Psoas muscle (tissue), 8 donors: ENCODE measurements around the gene HOXA9. TPM values are rescaled to one million over a fixed set of nuclear protein-coding genes. Genes with fewer than 3 reads are reported as not detected.

Source experiments
- ATAC-seq, 4 donors: fragments of 200-7000 bp; cut with Tn5 transposase; one replicate each; pipeline ENCODE4 v1.9.1; 2020; ENCODE audit warnings: moderate library complexity in 3 of 4, mild to moderate bottlenecking in 2 of 4
- DNase-seq, 2 donors: peaks; one replicate each; pipeline ENCODE4 v3.0.0-alpha.2; 2020
- H3K27ac ChIP-seq: fragments of 200-600 bp; one replicate; pipeline ENCODE4 v1.8.0; 2022
- H3K27me3 ChIP-seq, 3 donors: fragments of 200-600 bp in 1 of 3; one replicate each; pipeline versions ENCODE4 v1.6.1 to v1.8.0; 2013 to 2022; ENCODE audit warnings: low read length in 2 of 3, mild to moderate bottlenecking in 2 of 3, moderate library complexity in 1 of 3; ENCODE audit not compliant: insufficient read depth in 3 of 3
- H3K36me3 ChIP-seq, 2 donors: fragments of 200-600 bp in 1 of 2; one replicate each; pipeline versions ENCODE4 v1.6.1 to v1.8.0; 2013 to 2022; ENCODE audit warnings: low read depth in 1 of 2, mild to moderate bottlenecking in 1 of 2, moderate library complexity in 1 of 2; ENCODE audit not compliant: insufficient read depth in 1 of 2
- H3K4me1 ChIP-seq: fragments of 200-600 bp; one replicate; pipeline ENCODE4 v1.8.0; 2022
- H3K4me3 ChIP-seq: fragments of 200-600 bp; one replicate; pipeline ENCODE4 v1.8.0; 2022; ENCODE audit warnings: mild to moderate bottlenecking
- H3K9me3 ChIP-seq: fragments of 200-600 bp; one replicate; pipeline ENCODE4 v1.8.0; 2022
- CTCF ChIP-seq: fragments of 200-600 bp; IDR thresholded peaks from one replicate; pipeline ENCODE4 v1.8.0; 2022; ENCODE audit warnings: antibody characterized with exemption
- WGBS, 3 donors: extraction: QIAGEN DNeasy Blood & Tissue Kit; methylation state at CpG; one replicate each; pipeline versions ENCODE4 v1.1.6 to v1.1.7; 2013; 5-methylcytosine and 5-hydroxymethylcytosine counted together
- intact Hi-C, 2 donors: fragments of 100-400 bp; cut with DNase I; formaldehyde crosslinking; loops; one replicate each; pipeline versions ENCODE4 v1.11.0 to v1.14.2; 2022
- polyA plus RNA-seq, 3 donors: library from polyadenylated mRNA; stranded (reverse); fragments of 200-250 nt; gene quantifications; one replicate each; pipeline ENCODE4 v1.2.3, GENCODE V29; 2013
- total RNA-seq, 4 donors: library from RNA; stranded (reverse); fragmentation: NEBNext Ultra II Directional in 2 of 4; extraction: Animal tissue kit (Norgen Biotek cat#: 25700) in 2 of 4; gene quantifications; one replicate each; pipeline versions ENCODE4 v1.2.1 to v1.2.4, GENCODE V29; 2021 to 2023
- donor health status: healthy with polysubstance abuse.
- donor health status: DM: no; HTN: no; CAD: no; lungs with moderate emphysema.
- donor health status: Bipolar disorder and iron deficiency.
- donor health status: healthy.
- donor health status: DM: yes; HTN: yes; CAD: no.
- donor health status: DM: no; HTN: no; CAD: no.
- donor health status: DM: no; HTN: no; CAD: no.
- donor health status: DM: yes; HTN: yes; CAD: no.

The HOXA9 gene
- total and polyA plus RNA-seq, 7 donors: 0.81 to 55.9 (median 16.0) TPM; not detected in 1

- 78 to 86% (median 85%) methylated on average over 4 of the region's 4 CpGs for whole genome bisulfite sequencing, 3 donors
- ATAC-seq (no peak), DNase-seq (no peak)
- Histone ChIP-seq H3K9me3 (no peaks in the 10 kb centered on the region), H3K36me3 (no peaks in the 10 kb centered on the region), H3K27ac (no peak overlapping the region), H3K27me3 (peaks cover 0 to 60% (median 7%) of the 10 kb centered on the region in 3 donors), H3K4me3 (no peak overlapping the region), H3K4me1 (peaks cover 31% of the 10 kb centered on the region)
- intact Hi-C loops: no loop called here
- no peak for TF ChIP-seq CTCF
Observed at GRCh38 chr7:27182285-27182841, 17.0 kb upstream of the HOXA9 start.

GRCh38 chr7:27181795-27182275 is 16.5 kb upstream of the HOXA9 start:
- WGBS, 3 donors: 77 to 90% (median 83%) methylated on average over 4 of the region's 4 CpGs
- no peaks in the 10 kb centered on the region for H3K9me3 ChIP-seq
- peaks cover 0 to 55% (median 7%) of the 10 kb centered on the region in 3 donors for H3K27me3 ChIP-seq
- ATAC-seq (no peak), DNase-seq (no peak)
- intact Hi-C loops: no loop called here
- H3K4me3 ChIP-seq: no peak overlapping the region
- no peaks in the 10 kb centered on the region for H3K36me3 ChIP-seq
- TF ChIP-seq CTCF: no peak
- H3K27ac ChIP-seq: no peak overlapping the region
- peaks cover 33% of the 10 kb centered on the region for H3K4me1 ChIP-seq

- H3K27me3 ChIP-seq: peaks cover 0 to 45% (median 4%) of the 10 kb centered on the region in 3 donors
- no peak overlapping the region for H3K27ac ChIP-seq
Observed at GRCh38 chr7:27180431-27181420, 15.4 kb upstream of the HOXA9 start.

More at GRCh38 chr7:27180431-27181420, 15.4 kb upstream of the HOXA9 start:
- Histone ChIP-seq H3K4me3 (no peak overlapping the region), H3K36me3 (no peaks in the 10 kb centered on the region), H3K4me1 (peaks cover 36% of the 10 kb centered on the region), H3K9me3 (no peaks in the 10 kb centered on the region)
- no peak for TF ChIP-seq CTCF
- WGBS, 3 donors: 88 to 92% (median 88%) methylated on average over 12 of the region's 12 CpGs
- ATAC-seq (no peak), DNase-seq (peak in 1 of 2 donors; percentile 52)
- intact Hi-C loops: no loop called here
